ENCODE results near the gene KCNG2. TPM values are rescaled to one million over a fixed set of nuclear protein-coding genes. Genes with fewer than 3 reads are reported as not detected.

Gene KCNG2
- total and polyA plus RNA-seq, 2 experiments from 2014 or later = 0.13 to 0.52 TPM

- Histone ChIP-seq H3F3A (replicated peaks; ENCODE audit: low read depth) (no peaks in the 10 kb centered on the region), H3K27ac (ENCODE audit: low read depth) (no peak overlapping the region), H3K79me2 (replicated peaks; ENCODE audit: insufficient read depth) (no peaks in the 10 kb centered on the region), H3K36me3 (ENCODE audit: insufficient read depth) (no peaks in the 10 kb centered on the region), H3K4me2 (no peak overlapping the region), H3K27me3 (ENCODE audit: insufficient read depth) (no peaks in the 10 kb centered on the region), H3K4me3 (no peak overlapping the region), H3K9me2 (ENCODE audit: insufficient read depth) (no peaks in the 10 kb centered on the region), H2AFZ (no peak overlapping the region), H3K4me1 (ENCODE audit: insufficient read depth) (no peaks in the 10 kb centered on the region), H4K20me1 (replicated peaks; ENCODE audit: insufficient read depth) (no peaks in the 10 kb centered on the region)
- Mint-ChIP-seq H3K9me3 (peaks cover 75% of the 10 kb centered on the region), H3K36me3 (ENCODE audit: low read depth) (peaks cover 10% of the 10 kb centered on the region), H3K27ac (no peak overlapping the region), H3K4me1 (no peaks in the 10 kb centered on the region), H3K27me3 (ENCODE audit: insufficient read depth, low read depth, poor library complexity) (peaks cover 10% of the 10 kb centered on the region), H3K4me3 (no peak overlapping the region)
- ATAC-seq (no peak), DNase-seq (ENCODE audit: low spot score) (no peak)
- TF ChIP-seq NANOG (IDR thresholded peaks at IDR 0.05; ENCODE audit: borderline replicate concordance) (no peak), POLR2AphosphoS5 (IDR thresholded peaks at IDR 0.05; ENCODE audit: low read depth) (no peak)
Observed at GRCh38 chr18:79890674-79891073, 92.9 kb downstream of the KCNG2 start.

- H3K36me3 Mint-ChIP-seq (ENCODE audit: low read depth) = peaks cover 35% of the 10 kb centered on the region
- H3K4me3 Mint-ChIP-seq = no peak overlapping the region
- H3K9me3 Mint-ChIP-seq = peaks cover 87% of the 10 kb centered on the region
- no peaks in the 10 kb centered on the region for H3K4me1 Mint-ChIP-seq
- Histone ChIP-seq H3K27me3 (ENCODE audit: insufficient read depth) (no peaks in the 10 kb centered on the region), H3K4me1 (ENCODE audit: insufficient read depth) (no peaks in the 10 kb centered on the region), H3K9me2 (ENCODE audit: insufficient read depth) (no peaks in the 10 kb centered on the region), H3K36me3 (ENCODE audit: insufficient read depth) (no peaks in the 10 kb centered on the region), H3K79me2 (replicated peaks; ENCODE audit: insufficient read depth) (no peaks in the 10 kb centered on the region), H3K27ac (ENCODE audit: low read depth) (no peak overlapping the region), H3K4me3 (no peak overlapping the region), H3K4me2 (no peak overlapping the region), H2AFZ (no peak overlapping the region), H3F3A (replicated peaks; ENCODE audit: low read depth) (no peaks in the 10 kb centered on the region), H4K20me1 (replicated peaks; ENCODE audit: insufficient read depth) (no peaks in the 10 kb centered on the region)
- H3K27ac Mint-ChIP-seq = no peak overlapping the region
- peaks cover 21% of the 10 kb centered on the region for H3K27me3 Mint-ChIP-seq (ENCODE audit: insufficient read depth, low read depth, poor library complexity)
- DNase-seq (ENCODE audit: low spot score) = no peak
- no peak for ATAC-seq
- TF ChIP-seq POLR2AphosphoS5 (IDR thresholded peaks at IDR 0.05; ENCODE audit: low read depth) (no peak), ZNF331 (CRISPR knock-in tag; IDR thresholded peaks at IDR 0.05; ENCODE audit: low read depth) (no peak), ETS1 (IDR thresholded peaks at IDR 0.05) (no peak), CREB1 (CRISPR knock-in tag; IDR thresholded peaks at IDR 0.05; ENCODE audit: low read depth) (no peak), JUNB (IDR thresholded peaks at IDR 0.05; ENCODE audit: unreplicated experiment) (no peak), STAT1 (IDR thresholded peaks at IDR 0.05; ENCODE audit: unreplicated experiment) (no peak), EZH2phosphoT487 (IDR thresholded peaks at IDR 0.05; ENCODE audit: unreplicated experiment) (no peak), ZNF114 (CRISPR knock-in tag; IDR thresholded peaks at IDR 0.05) (no peak), NANOG (IDR thresholded peaks at IDR 0.05; ENCODE audit: borderline replicate concordance) (no peak), EZH2 (IDR thresholded peaks at IDR 0.05; ENCODE audit: low read depth, unreplicated experiment) (no peak), CTCF (conservative IDR thresholded peaks at IDR 0.05; ENCODE audit: low read depth in 2 of 2) (no peak), REST (IDR thresholded peaks at IDR 0.05; ENCODE audit: unreplicated experiment) (no peak)
Observed at GRCh38 chr18:79896738-79897137, 99.0 kb downstream of the KCNG2 start.

All from GM23338 (cell line).